GM18502 (cell line): ENCODE data around the gene ISG15.
"Not testable (repeated sequence)": the region's sequence is repeated elsewhere in the genome, so short reads cannot be mapped to it uniquely, and the experiment has no call there.

Experiments used
- ATAC-seq: cut with Tn5 transposase; IDR thresholded peaks from one replicate; pipeline ENCODE4 v1.9.1; 2021; ENCODE audit warnings: mild to moderate bottlenecking; ENCODE audit not compliant: unreplicated experiment, poor library complexity

ISG15 gene

GRCh38 chr1:974687-975328 is 38.5 kb upstream of the ISG15 start:
- ATAC-seq, result no peak

- no peak for ATAC-seq
Measured at GRCh38 chr1:975365-975764, 37.9 kb upstream of the ISG15 start.

- ATAC-seq, result no peak
Measured at GRCh38 chr1:975896-976683, 37.2 kb upstream of the ISG15 start.

DNA sequence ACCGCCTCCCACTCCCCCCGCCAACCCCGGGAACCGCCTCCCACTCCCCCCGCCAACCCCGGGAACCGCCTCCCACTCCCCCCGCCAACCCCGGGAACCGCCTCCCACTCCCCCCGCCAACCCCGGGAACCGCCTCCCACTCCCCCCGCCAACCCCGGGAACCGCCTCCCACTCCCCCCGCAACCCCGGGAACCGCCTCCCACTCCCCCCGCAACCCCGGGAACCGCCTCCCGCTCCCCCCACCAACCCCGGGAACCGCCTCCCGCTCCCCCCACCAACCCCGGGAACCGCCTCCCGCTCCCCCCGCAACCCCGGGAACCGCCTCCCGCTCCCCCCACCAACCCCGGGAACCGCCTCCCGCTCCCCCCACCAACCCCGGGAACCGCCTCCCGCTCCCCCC is 36.5 kb upstream of the ISG15 start:
- ATAC-seq, result not testable (repeated sequence)

GRCh38 chr1:978069-978834 is 35.0 kb upstream of the ISG15 start:
- no peak for ATAC-seq

DNA sequence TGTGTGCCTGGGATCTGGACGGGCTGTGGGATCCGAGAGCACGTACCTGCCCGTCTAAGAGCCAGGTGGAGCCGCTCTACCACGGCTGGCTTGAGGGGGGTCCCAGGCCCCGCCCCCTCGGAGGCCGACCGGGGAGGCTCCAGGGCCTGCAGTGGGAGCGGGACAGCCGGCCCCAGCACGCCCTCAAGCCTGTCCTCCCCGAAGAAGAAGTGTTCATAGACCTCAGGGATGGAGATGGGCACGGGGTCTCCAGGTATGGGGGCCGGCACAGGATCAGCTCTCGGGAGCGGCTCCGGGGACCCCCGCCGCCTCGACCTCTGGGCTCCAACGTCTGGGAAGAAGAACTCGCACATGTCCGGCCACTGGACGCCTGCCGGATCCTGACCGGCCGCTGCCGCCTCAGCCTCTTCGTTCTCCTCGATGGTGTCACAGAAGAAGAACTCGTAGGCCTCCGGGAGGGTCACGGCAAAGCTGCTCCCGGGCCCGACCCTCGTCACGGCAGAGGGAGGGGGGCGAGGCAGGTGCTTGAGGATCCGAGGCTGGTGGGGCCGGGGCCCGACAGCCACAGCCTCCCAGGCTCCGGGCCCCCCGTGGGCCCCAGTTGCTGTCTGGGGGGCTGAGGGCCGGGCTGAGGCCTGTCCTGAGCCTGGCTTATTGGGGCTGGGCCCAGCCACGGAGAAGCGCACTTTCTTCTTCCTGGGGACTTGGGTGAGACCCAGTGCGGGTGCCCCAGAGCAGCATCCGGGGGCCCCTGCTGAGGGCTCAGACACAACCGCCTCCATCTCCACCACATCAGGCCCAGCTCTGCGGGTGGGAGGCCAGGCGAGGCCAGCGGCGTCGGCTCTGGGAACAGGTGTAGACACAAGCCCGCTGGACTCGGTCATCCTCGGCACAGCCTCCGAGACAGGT is 34.2 kb upstream of the ISG15 start:
- ATAC-seq, result no peak

DNA sequence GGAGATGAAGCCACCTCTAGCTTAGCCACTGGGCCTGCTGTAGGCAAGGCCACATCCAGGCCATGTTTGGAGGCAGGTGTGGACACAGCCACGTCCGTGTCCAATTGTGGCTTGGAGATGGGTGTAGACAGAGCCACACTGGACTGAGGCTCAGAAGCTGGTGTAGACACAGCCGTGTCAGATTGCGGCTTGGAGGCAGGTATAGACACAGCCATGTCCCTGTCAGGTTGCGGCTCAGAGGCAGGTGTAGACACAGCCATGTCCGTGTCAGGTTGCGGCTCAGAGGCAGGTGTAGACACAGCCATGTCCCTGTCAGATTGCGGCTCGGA is 33.6 kb upstream of the ISG15 start:
- ATAC-seq, result no peak

DNA sequence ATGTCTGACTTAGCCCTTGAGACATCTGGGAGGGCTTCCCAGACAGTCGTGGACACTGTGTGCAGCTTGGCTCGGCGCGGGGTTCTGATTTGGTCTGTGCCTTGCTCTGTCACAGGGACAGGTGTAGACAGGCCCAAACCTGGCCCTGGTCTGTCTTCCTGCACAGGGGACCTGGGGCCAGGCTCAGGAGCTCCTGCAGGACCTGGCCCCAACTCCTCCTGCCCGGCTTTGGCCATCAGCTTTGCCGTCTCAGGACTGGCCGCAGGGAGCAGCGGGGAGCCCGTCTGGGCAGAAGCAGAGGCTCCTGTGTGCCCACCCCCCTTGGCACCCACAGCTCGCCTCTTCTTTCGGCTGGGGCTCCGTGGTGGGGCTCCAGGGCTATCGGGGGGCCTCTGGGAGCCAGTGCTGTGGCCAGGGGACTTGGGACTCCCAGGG is 33.1 kb upstream of the ISG15 start:
- ATAC-seq, result no peak

GRCh38 chr1:980602-981395 is 32.5 kb upstream of the ISG15 start:
- ATAC-seq, result no peak

- ATAC-seq, result no peak
Measured at GRCh38 chr1:981491-981954, 31.8 kb upstream of the ISG15 start.

GRCh38 chr1:981955-982558 is 31.2 kb upstream of the ISG15 start, which contains the start of gene PERM1:
Gene PERM1 (minus strand): TSS chr1:982093. CDS start chr1:981029, 1,064 bp downstream.
- no peak for ATAC-seq

DNA sequence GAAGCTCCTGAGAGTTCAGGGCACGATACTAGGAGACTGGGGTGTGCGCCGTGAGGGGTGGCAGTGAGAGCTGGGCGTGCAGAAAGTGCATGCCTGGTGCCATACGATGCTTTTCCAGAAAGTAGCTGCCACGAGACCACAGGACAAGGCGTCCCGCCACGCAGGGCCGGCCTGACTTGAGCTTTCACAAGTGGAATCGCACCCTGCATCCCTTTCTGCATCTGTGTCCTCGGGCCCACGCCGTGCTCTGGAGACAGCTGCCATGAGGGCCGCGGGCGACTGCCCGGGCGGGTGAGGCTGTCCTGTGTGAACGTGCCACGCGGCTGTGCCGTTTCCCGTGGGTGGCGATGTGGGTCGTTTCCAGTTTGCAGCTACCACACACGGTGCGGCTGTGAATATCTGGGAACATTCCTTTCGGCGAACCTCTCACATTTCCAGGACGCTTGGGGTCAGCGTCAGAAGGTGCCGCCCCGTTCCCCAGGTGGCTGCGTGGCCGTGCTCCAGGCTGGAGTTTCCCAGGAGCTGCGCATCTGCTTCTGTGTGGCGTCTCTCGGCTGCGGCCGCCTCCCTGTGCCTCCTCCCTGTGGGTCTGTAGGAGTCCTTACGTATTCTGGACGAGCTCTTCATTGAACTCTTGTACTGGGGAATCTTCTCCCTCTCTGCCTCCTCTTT is 30.4 kb upstream of the ISG15 start:
- no peak for ATAC-seq

GRCh38 chr1:983798-984475 is 29.4 kb upstream of the ISG15 start:
- ATAC-seq, result no peak

DNA sequence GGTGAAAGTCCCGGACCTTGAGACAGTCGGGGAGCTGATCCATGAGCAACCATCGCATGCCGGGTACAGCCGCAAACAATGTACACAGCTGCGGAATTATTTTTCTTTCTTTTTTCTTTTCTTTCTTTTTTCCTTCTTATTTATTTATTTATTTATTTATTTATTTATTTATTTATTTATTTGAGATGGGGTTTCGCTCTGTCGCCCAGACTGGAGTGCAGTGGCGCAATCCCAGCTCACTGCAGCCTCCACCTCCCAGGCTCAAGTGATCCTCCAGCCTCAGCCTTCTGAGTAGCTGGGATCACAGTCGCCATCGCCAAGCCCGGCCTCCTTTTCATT is 28.9 kb upstream of the ISG15 start:
- no peak for ATAC-seq

DNA sequence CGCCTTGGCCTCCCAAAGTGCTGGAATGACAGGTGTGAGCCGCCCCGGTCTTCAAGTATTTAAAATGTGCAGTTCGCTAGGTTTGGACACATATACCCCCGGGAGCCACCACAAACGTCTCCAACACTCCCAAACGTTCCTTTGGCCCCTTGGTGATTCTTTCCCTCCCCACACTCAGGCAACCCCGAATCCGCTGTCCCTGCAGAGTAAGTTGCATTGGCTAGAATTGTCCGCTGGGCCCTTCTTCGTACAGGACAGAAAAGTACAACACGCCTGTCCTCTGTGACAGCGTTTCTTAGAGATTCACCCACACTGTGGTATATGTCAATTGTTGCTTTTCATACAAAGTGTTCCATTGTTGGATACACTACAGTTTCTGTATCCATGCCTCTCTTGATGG is 28.2 kb upstream of the ISG15 start:
- no peak for ATAC-seq

- ATAC-seq, result not testable (repeated sequence)
Measured at GRCh38 chr1:988061-988460, 25.2 kb upstream of the ISG15 start.

- not testable (repeated sequence) for ATAC-seq
Measured at GRCh38 chr1:991275-991674, 22.0 kb upstream of the ISG15 start.

DNA sequence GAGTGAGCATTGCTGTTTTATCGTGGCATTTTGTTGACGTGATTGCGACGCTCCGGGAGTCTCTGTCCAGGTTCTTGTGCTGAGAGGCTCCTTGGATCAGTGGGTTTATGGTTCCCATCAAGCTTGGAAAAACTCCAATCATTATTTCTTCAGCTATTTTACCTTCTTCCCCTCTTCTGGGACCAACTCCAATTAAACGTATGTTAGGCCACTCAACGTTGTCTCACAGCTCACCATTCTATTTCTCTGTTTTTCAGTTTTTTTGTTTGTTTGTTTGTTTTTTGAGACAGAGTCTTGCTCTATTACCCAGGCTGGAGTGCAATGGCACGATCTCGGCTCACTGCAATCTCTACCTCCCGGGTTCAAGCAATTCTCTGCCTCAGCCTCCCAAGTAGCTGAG is 21.4 kb upstream of the ISG15 start:
- ATAC-seq, result no peak
